Measurements from ENCODE around the gene SKOR1. TPM values are rescaled to one million over a fixed set of nuclear protein-coding genes. Genes with fewer than 3 reads are reported as not detected.

Gene SKOR1
- total and polyA plus RNA-seq, 10 of the 15 experiments (the other 5 are each of a cell fraction or from before 2014, with no cell fraction given): 0.04 to 0.36 (median 0.10) TPM; not detected in 4

DNA sequence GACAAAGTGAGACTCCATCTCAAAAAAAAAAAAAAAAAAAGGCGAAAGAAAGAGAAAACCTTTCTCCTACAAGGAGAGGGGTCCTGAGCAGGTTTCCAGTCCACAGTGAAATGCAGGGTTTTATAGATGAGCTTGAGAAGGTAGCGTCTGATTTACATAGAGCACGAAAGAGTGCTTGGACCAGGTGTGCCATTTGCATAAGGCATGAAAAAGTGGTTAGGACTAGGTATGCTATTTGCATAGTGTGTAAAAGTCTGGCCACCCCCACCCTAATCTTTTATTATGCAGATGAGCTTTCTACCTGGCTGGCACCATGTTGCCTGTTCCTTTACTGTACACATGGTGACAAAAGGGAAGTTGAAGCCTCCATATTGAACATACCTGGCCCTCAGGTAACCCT lies 28.1 kb downstream of the SKOR1 start:
- intact Hi-C loops (cut with micrococcal nuclease; ENCODE audit: unreplicated experiment) (no loop called here), in situ Hi-C loops (cut with MboI) (no loop called here)
- Histone ChIP-seq H3K4me3 (no peak overlapping the region), H3K27me3 (replicated peaks in 1 of 2; ENCODE audit: control insufficient read depth in 2 of 2, insufficient read depth in 2 of 2, low read length in 1 of 2) (no peaks in the 10 kb centered on the region), H4K20me1 (ENCODE audit: control insufficient read depth, insufficient read depth) (no peaks in the 10 kb centered on the region), H3K79me2 (ENCODE audit: control insufficient read depth, insufficient read depth, low read length) (no peaks in the 10 kb centered on the region), H3K9me3 (replicated peaks; ENCODE audit: control insufficient read depth, insufficient read depth, low read length) (no peaks in the 10 kb centered on the region; the same call in 2 of the 3 replicates), H3K9ac (ENCODE audit: control insufficient read depth, insufficient read depth, low read length) (no peak overlapping the region), H3K4me2 (ENCODE audit: control insufficient read depth, insufficient read depth) (peak overlapping the region; percentile 23; the same call in 1 of the 2 replicates), H3K36me3 (ENCODE audit: control insufficient read depth in 2 of 2, insufficient read depth in 2 of 2, low read length in 1 of 2) (no peaks in the 10 kb centered on the region), H2AFZ (ENCODE audit: control insufficient read depth, low read depth, low read length) (peak overlapping the region; percentile 20; the same call in 1 of the 2 replicates), H3K27ac (ENCODE audit: control insufficient read depth, insufficient read depth) (no peak overlapping the region), H3K4me1 (ENCODE audit: control insufficient read depth, insufficient read depth, low read length) (peaks cover 30% of the 10 kb centered on the region)
- TF ChIP-seq BMI1 (IDR thresholded peaks at IDR 0.05; ENCODE audit: borderline replicate concordance) (no peak), POU2F2 (IDR thresholded peaks at IDR 0.05; ENCODE audit: borderline replicate concordance, low read depth, low read length) (peak; percentile 67; the same call in 2 of the 3 replicates)
- TF ChIP-seq, protein P1, sequence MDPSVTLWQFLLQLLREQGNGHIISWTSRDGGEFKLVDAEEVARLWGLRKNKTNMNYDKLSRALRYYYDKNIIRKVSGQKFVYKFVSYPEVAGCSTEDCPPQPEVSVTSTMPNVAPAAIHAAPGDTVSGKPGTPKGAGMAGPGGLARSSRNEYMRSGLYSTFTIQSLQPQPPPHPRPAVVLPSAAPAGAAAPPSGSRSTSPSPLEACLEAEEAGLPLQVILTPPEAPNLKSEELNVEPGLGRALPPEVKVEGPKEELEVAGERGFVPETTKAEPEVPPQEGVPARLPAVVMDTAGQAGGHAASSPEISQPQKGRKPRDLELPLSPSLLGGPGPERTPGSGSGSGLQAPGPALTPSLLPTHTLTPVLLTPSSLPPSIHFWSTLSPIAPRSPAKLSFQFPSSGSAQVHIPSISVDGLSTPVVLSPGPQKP (IDR thresholded peaks at IDR 0.05; ENCODE audit: low read depth, low read length): no peak
- DNase-seq (ENCODE audit: low read depth, low spot score) (no peak), FAIRE-seq (no peak), ATAC-seq (no peak)
- whole genome bisulfite sequencing (ENCODE audit: insufficient coverage, insufficient replicate concordance, low lambda C conversion rate, missing lambda C conversion rate): 0% methylated on average over 3 of the region's 3 CpGs
- BruUV-seq (replicated peaks): no TSS peak
- ChIA-PET POLR2A (interaction anchor here (0.5 to 2.0 kb wide), 14 partner anchors 8 to 802 kb away, joined by 3 to 17 read pairs (median 3); partner anchors contain the start of gene PIAS1), RAD21 (ENCODE audit: unreplicated experiment) (interaction anchor here (0.6 to 4.5 kb wide), 6 partner anchors 10 to 84 kb away, joined by 3 to 28 read pairs (median 6); no protein-coding TSS in a partner anchor), SMC1A (ENCODE audit: uncharacterized antibody, unreplicated experiment) (interaction anchor here (1.1 to 5.4 kb wide), 5 partner anchors 9 to 324 kb away, joined by 3 to 29 read pairs (median 8); partner anchors contain the start of gene RNU6-1), CTCF (interaction anchor here (1.2 to 2.5 kb wide), 4 partner anchors 10 to 301 kb away, joined by 4 to 20 read pairs (median 6); no protein-coding TSS in a partner anchor)

DNA sequence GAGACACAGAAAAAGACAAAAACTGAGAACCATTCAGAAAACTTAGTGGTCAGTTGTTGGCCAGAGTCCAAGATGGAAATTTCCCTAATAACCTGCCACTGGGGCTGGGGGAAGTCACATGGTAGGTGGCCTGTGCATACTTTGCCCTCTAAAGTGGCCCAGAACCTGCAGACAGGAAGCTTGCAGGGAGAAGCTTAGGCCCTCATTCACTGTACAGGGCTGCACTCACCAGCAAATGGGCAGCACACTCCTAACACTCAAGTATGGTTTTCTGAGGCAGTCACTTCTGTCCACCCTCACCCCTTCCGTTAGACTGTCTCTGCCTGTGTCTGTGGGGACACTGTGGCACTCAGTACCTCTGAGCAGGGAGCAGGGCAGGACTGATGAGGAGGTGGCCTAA lies 29.0 kb downstream of the SKOR1 start:
- no peaks in the 10 kb centered on the region for H3K79me2 ChIP-seq (ENCODE audit: control insufficient read depth, insufficient read depth, low read length)
- no TSS peak for BruUV-seq (replicated peaks)
- WGBS (ENCODE audit: insufficient coverage, insufficient replicate concordance, low lambda C conversion rate, missing lambda C conversion rate): 100% methylated on average over 1 of the region's 1 CpG
- in situ Hi-C loops (cut with MboI) (no loop called here), intact Hi-C loops (cut with micrococcal nuclease; ENCODE audit: unreplicated experiment) (no loop called here)
- peak; percentile 71 for ATAC-seq
- ChIA-PET SMC1A (ENCODE audit: uncharacterized antibody, unreplicated experiment) (interaction anchor here (1.2 to 5.4 kb wide), 5 partner anchors 9 to 331 kb away, joined by 3 to 29 read pairs (median 8); partner anchors contain the start of gene RNU6-1), CTCF (interaction anchor here (1.2 to 2.5 kb wide), 3 partner anchors 9 to 300 kb away, joined by 5 to 20 read pairs (median 6); no protein-coding TSS in a partner anchor), POLR2A (interaction anchor here (1.2 to 2.0 kb wide), 3 partner anchors 13 to 374 kb away, joined by 3 to 17 read pairs (median 3); partner anchors contain the start of gene PIAS1), RAD21 (ENCODE audit: unreplicated experiment) (interaction anchor here (1.0 to 4.5 kb wide), 5 partner anchors 9 to 83 kb away, joined by 3 to 28 read pairs (median 9); no protein-coding TSS in a partner anchor)
- peak; percentile 46 for DNase-seq (ENCODE audit: low read depth, low spot score)
- TF ChIP-seq TAF1 (IDR thresholded peaks at IDR 0.05; ENCODE audit: borderline replicate concordance, low read depth, low read length) (no peak), ZNF687 (IDR thresholded peaks at IDR 0.05) (0 out of 2 replicates have a peak, but pooled peaks have one; percentile 53), SMAD1 (IDR thresholded peaks at IDR 0.05; ENCODE audit: low read depth, partially characterized antibody) (peak; percentile 43), RAD51 (IDR thresholded peaks at IDR 0.05) (peak; percentile 59; the same call in 1 of the 2 replicates), IKZF1 (conservative IDR thresholded peaks at IDR 0.05) (0 out of 2 replicates have a peak, but pooled peaks have one; percentile 9)
- H3K4me1 ChIP-seq (ENCODE audit: control insufficient read depth, insufficient read depth, low read length): peaks cover 35% of the 10 kb centered on the region
- H3K4me2 ChIP-seq (ENCODE audit: control insufficient read depth, insufficient read depth): no peak overlapping the region
- no peak overlapping the region for H3K27ac ChIP-seq (ENCODE audit: control insufficient read depth, insufficient read depth)
- H4K20me1 ChIP-seq (ENCODE audit: control insufficient read depth, insufficient read depth): no peaks in the 10 kb centered on the region
- no peak overlapping the region for H3K9ac ChIP-seq (ENCODE audit: control insufficient read depth, insufficient read depth, low read length)
- no peak overlapping the region for H3K4me3 ChIP-seq
- no peaks in the 10 kb centered on the region for H3K27me3 ChIP-seq (replicated peaks in 1 of 2; ENCODE audit: control insufficient read depth in 2 of 2, insufficient read depth in 2 of 2, low read length in 1 of 2)
- FAIRE-seq: no peak
- no peak overlapping the region for H2AFZ ChIP-seq (ENCODE audit: control insufficient read depth, low read depth, low read length)
- H3K9me3 ChIP-seq (replicated peaks; ENCODE audit: control insufficient read depth, insufficient read depth, low read length): no peaks in the 10 kb centered on the region; the same call in 2 of the 3 replicates
- no peaks in the 10 kb centered on the region for H3K36me3 ChIP-seq (ENCODE audit: control insufficient read depth in 2 of 2, insufficient read depth in 2 of 2, low read length in 1 of 2)

Measured in GM12878 (cell line).